ENCODE measurements around the gene ABTB2. TPM values are rescaled to one million over a fixed set of nuclear protein-coding genes. Genes with fewer than 3 reads are reported as not detected.
A peak's percentile ranks its signal among the peaks of the same experiment; 100 is the strongest.
"Not testable (repeated sequence)": the region's sequence is repeated elsewhere in the genome, so short reads cannot be mapped to it uniquely, and the experiment has no call there.

Gene ABTB2
- total RNA-seq: 9.8 TPM

GRCh38 chr11:34357701-34358257, at the start of gene ABTB2:
ABTB2 (minus strand) TSS chr11:34358010.
- peak; percentile 98 for DNase-seq (ENCODE audit: low spot score)

GRCh38 chr11:34407121-34407813, 49.5 kb upstream of the ABTB2 start:
- DNase-seq (ENCODE audit: low spot score): no peak

GRCh38 chr11:34406413-34406812, 48.6 kb upstream of the ABTB2 start:
- DNase-seq (ENCODE audit: low spot score): no peak

GRCh38 chr11:34405079-34405858, 47.5 kb upstream of the ABTB2 start:
- no peak for DNase-seq (ENCODE audit: low spot score)

GRCh38 chr11:34404280-34404679, 46.5 kb upstream of the ABTB2 start:
- DNase-seq (ENCODE audit: low spot score): no peak

- DNase-seq (ENCODE audit: low spot score): no peak
Observed at GRCh38 chr11:34403431-34403830, 45.6 kb upstream of the ABTB2 start.

- DNase-seq (ENCODE audit: low spot score): no peak
Observed at GRCh38 chr11:34397811-34398210, 40.0 kb upstream of the ABTB2 start.

GRCh38 chr11:34397120-34397519, 39.3 kb upstream of the ABTB2 start:
- DNase-seq (ENCODE audit: low spot score): no peak

GRCh38 chr11:34395916-34396550, 38.2 kb upstream of the ABTB2 start:
- no peak for DNase-seq (ENCODE audit: low spot score)

GRCh38 chr11:34394771-34395300, 37.0 kb upstream of the ABTB2 start:
- no peak for DNase-seq (ENCODE audit: low spot score)

- DNase-seq (ENCODE audit: low spot score): no peak
Observed at GRCh38 chr11:34387653-34388052, 29.8 kb upstream of the ABTB2 start.

- DNase-seq (ENCODE audit: low spot score): not testable (repeated sequence)
Observed at GRCh38 chr11:34386356-34386755, 28.5 kb upstream of the ABTB2 start.

GRCh38 chr11:34382532-34383276, 24.9 kb upstream of the ABTB2 start:
- no peak for DNase-seq (ENCODE audit: low spot score)

GRCh38 chr11:34381775-34382174, 24.0 kb upstream of the ABTB2 start:
- DNase-seq (ENCODE audit: low spot score): no peak

- DNase-seq (ENCODE audit: low spot score): no peak
Observed at GRCh38 chr11:34380696-34381095, 22.9 kb upstream of the ABTB2 start.

GRCh38 chr11:34379539-34379938, 21.7 kb upstream of the ABTB2 start:
- DNase-seq (ENCODE audit: low spot score): no peak

GRCh38 chr11:34379079-34379478, 21.3 kb upstream of the ABTB2 start:
- DNase-seq (ENCODE audit: low spot score): no peak

GRCh38 chr11:34373727-34374126, 15.9 kb upstream of the ABTB2 start:
- DNase-seq (ENCODE audit: low spot score): no peak

GRCh38 chr11:34366522-34366921, 8.7 kb upstream of the ABTB2 start:
- no peak for DNase-seq (ENCODE audit: low spot score)

- DNase-seq (ENCODE audit: low spot score): no peak
Observed at GRCh38 chr11:34364102-34364501, 6.3 kb upstream of the ABTB2 start.

- DNase-seq (ENCODE audit: low spot score): no peak
Observed at GRCh38 chr11:34363363-34364084, 5.7 kb upstream of the ABTB2 start.
